CD4-positive, alpha-beta T cell treated with Interleukin-17A for 1 hour (primary cell): ENCODE measurements around the gene RPS19BP1.

Experiments
- DNase-seq: peaks from one replicate; pipeline ENCODE4 v3.0.0-alpha.2; 2020

Gene RPS19BP1

GRCh38 chr22:39488563-39489083, 43.9 kb downstream of the RPS19BP1 start:
- DNase-seq, result no peak

- DNase-seq, result no peak
Measured at GRCh38 chr22:39487826-39488520, 44.6 kb downstream of the RPS19BP1 start.

- DNase-seq, result no peak
Measured at GRCh38 chr22:39486951-39487825, 45.4 kb downstream of the RPS19BP1 start.

- DNase-seq, result no peak
Measured at GRCh38 chr22:39482768-39483167, 49.8 kb downstream of the RPS19BP1 start.

GRCh38 chr22:39481595-39481994, 51.0 kb downstream of the RPS19BP1 start:
- no peak for DNase-seq

GRCh38 chr22:39481054-39481453, 51.5 kb downstream of the RPS19BP1 start:
- DNase-seq, result no peak

GRCh38 chr22:39480557-39480956, 52.0 kb downstream of the RPS19BP1 start:
- DNase-seq, result no peak

GRCh38 chr22:39479254-39479653, 53.3 kb downstream of the RPS19BP1 start:
- DNase-seq, result no peak
